SW 1271 (cell line): Measurements from ENCODE around the gene PSAPL1.

Experiments
- DNase-seq, 2 experiments: peaks; one replicate each; lab custom pipeline; 2025; lab: John Stamatoyannopoulos, UW

PSAPL1 gene

GRCh38 chr4:7382634-7383014, 52.1 kb downstream of the PSAPL1 start:
- no peak for DNase-seq

GRCh38 chr4:7381890-7382633, 52.7 kb downstream of the PSAPL1 start:
- DNase-seq: no peak

DNA sequence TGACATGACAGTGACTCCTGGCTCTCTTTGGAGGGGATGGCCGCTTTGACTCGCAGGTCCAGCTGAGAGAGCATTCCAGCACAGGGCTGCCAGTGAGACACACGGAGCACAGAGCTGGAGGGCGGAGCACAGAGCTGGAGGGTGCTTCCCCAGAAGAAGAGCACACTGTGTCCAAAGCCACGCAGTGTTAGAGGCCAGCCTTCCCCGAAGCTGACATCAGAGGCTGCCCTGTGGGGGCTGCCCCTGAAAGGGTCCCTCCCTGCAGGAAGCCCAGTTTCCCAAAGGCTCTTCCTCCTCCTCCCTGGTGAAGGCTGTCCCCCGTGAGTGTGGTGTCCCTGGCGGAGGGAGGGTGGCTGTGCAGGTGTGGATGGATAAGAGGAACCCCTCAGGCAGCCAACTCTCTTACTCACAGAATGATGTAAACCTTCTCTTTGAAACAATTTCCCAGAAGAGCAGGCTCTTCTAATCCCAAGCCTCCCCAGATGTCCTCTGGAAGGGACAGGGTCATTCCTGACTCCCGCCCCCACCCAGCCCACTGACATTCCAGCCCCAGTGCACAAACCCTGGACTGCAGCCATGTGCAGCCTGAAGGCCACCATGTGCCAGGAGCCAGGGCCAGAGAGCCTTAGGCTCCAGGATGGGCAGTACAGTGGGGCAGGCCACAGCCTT, 53.4 kb downstream of the PSAPL1 start:
- no peak for DNase-seq
